ENCODE measurements around the gene PLK4.
"Not testable (repeated sequence)": the region's sequence is repeated elsewhere in the genome, so short reads cannot be mapped to it uniquely, and the experiment has no call there.

PLK4 gene

GRCh38 chr4:127930175-127930574 is 49.5 kb downstream of the PLK4 start:
- no peak for DNase-seq (ENCODE audit: low spot score)
- in situ Hi-C loops (cut with MboI; ENCODE audit: low sequenced_read_pairs, unreplicated experiment) = no loop called here
- TF ChIP-seq CTCF (IDR thresholded peaks at IDR 0.05; ENCODE audit: borderline replicate concordance, control extremely low read depth, extremely low read depth, insufficient read depth, missing control alignments) = no peak

- DNase-seq (ENCODE audit: low spot score); in situ Hi-C loops (cut with MboI; ENCODE audit: low sequenced_read_pairs, unreplicated experiment): not testable (repeated sequence)
Observed at GRCh38 chr4:127931836-127932235, 51.1 kb downstream of the PLK4 start.

GRCh38 chr4:127936974-127937373 is 56.3 kb downstream of the PLK4 start:
- in situ Hi-C loops (cut with MboI; ENCODE audit: low sequenced_read_pairs, unreplicated experiment) = no loop called here
- no peak for DNase-seq (ENCODE audit: low spot score)
- TF ChIP-seq CTCF (IDR thresholded peaks at IDR 0.05; ENCODE audit: borderline replicate concordance, control extremely low read depth, extremely low read depth, insufficient read depth, missing control alignments) = no peak

All from GM13976 (cell line).